ENCODE results near the gene C1QTNF9B. TPM values are rescaled to one million over a fixed set of nuclear protein-coding genes. Genes with fewer than 3 reads are reported as not detected.

The C1QTNF9B gene
- total and polyA plus RNA-seq, 2 of the 8 experiments (the other 6 are each of a cell fraction or from before 2014, with no cell fraction given), result 0.11 TPM; not detected in 1

GRCh38 chr13:23941211-23941610 lies 43.9 kb upstream of the C1QTNF9B start:
- Histone ChIP-seq H3K79me2 (ENCODE audit: control insufficient read depth in 1 of 2, insufficient read depth in 2 of 2, low read length in 2 of 2) (no peaks in the 10 kb centered on the region), H4K5ac (ENCODE audit: insufficient read length, low read depth, low read length) (no peak overlapping the region), H2AK5ac (ENCODE audit: low read depth, low read length) (no peak overlapping the region), H3K9ac (replicated peaks in 1 of 4; ENCODE audit: extremely low read depth in 1 of 4, low read depth in 3 of 4, low read length in 3 of 4) (no peak overlapping the region), H2BK20ac (ENCODE audit: low read length) (no peak overlapping the region), H3K27me3 (replicated peaks in 1 of 4; ENCODE audit: control insufficient read depth in 3 of 4, extremely low read depth in 1 of 4, insufficient read depth in 3 of 4, low read length in 3 of 4) (no peaks in the 10 kb centered on the region), H2BK15ac (ENCODE audit: low read length) (no peak overlapping the region), H3K23ac (ENCODE audit: insufficient read length) (no peak overlapping the region), H2BK120ac (replicated peaks; ENCODE audit: low read depth, low read length) (no peak overlapping the region), H4K20me1 (replicated peaks in 1 of 2; ENCODE audit: control insufficient read depth in 1 of 2, insufficient read depth in 2 of 2, low read length in 2 of 2) (no peaks in the 10 kb centered on the region), H4K91ac (replicated peaks; ENCODE audit: insufficient read length, low read length) (no peak overlapping the region), H2BK5ac (ENCODE audit: low read depth, low read length) (no peak overlapping the region), H3K23me2 (ENCODE audit: low read depth, low read length) (peaks cover 3% of the 10 kb centered on the region; the same call in 1 of the 2 replicates), H3K4me2 (ENCODE audit: insufficient read depth in 1 of 2, low read depth in 2 of 2, low read length in 2 of 2) (no peak overlapping the region), H4K8ac (ENCODE audit: extremely low read depth, insufficient read depth, low read length) (no peak overlapping the region), H2AFZ (ENCODE audit: low read length) (no peak overlapping the region), H3K18ac (ENCODE audit: extremely low read depth, low read length) (no peak overlapping the region), H3K36me3 (ENCODE audit: control insufficient read depth in 2 of 4, insufficient read depth in 4 of 4, low read length in 3 of 4) (no peaks in the 10 kb centered on the region), H3K4me1 (replicated peaks in 1 of 4; ENCODE audit: control insufficient read depth in 3 of 4, insufficient read depth in 4 of 4, low read length in 3 of 4) (no peaks in the 10 kb centered on the region), H3K14ac (ENCODE audit: insufficient read length) (no peak overlapping the region), H3K56ac (replicated peaks; ENCODE audit: insufficient read length, low read depth, low read length) (no peak overlapping the region), H3K4ac (replicated peaks; ENCODE audit: insufficient read length, low read depth, low read length) (no peak overlapping the region), H3K79me1 (ENCODE audit: low read depth, low read length) (no peaks in the 10 kb centered on the region), H3K27ac (ENCODE audit: low read depth, low read length) (no peak overlapping the region), H2BK12ac (ENCODE audit: low read depth, low read length) (no peak overlapping the region), H3K4me3 (ENCODE audit: extremely low read depth in 1 of 4, insufficient read depth in 2 of 4, low read depth in 3 of 4, low read length in 4 of 4) (no peak overlapping the region), H3K9me3 (ENCODE audit: insufficient read depth in 2 of 2, low read depth in 1 of 2, low read length in 1 of 2) (no peaks in the 10 kb centered on the region; a peak in 1 of 4 replicates)
- WGBS, 2 experiments (ENCODE audit: extremely low coverage in 1 of 2, insufficient coverage in 1 of 2, insufficient read length in 1 of 2, insufficient replicate concordance in 2 of 2, low coverage in 1 of 2, low lambda C conversion rate in 2 of 2, missing lambda C conversion rate in 1 of 2), result 84% methylated on average over 3 of the region's 3 CpGs; no CpG with 5 or more reads in 1 of the 2 experiments
- no peak for FAIRE-seq
- no peak for DNase-seq (ENCODE audit: low read depth in 1 of 2, low spot score in 2 of 2)
- POLR2A ChIA-PET (ENCODE audit: partially characterized antibody), result no interaction called here
- CTCF ChIA-PET (ENCODE audit: partially characterized antibody), result interaction anchor here (0.6 to 1.8 kb wide), 4 partner anchors 11 to 43 kb away, joined by 3 to 5 read pairs (median 4); no protein-coding TSS in a partner anchor
- TF ChIP-seq EZH2 (IDR thresholded peaks at IDR 0.05; ENCODE audit: low read depth, low read length, severe bottlenecking), result no peak
- TF ChIP-seq TAF7 (optimal IDR thresholded peaks at IDR 0.05; ENCODE audit: borderline replicate concordance, low read depth, low read length), result no peak
- no peak for TF ChIP-seq GTF2F1 (IDR thresholded peaks at IDR 0.05; ENCODE audit: borderline replicate concordance, low read depth, low read length)
- TF ChIP-seq CHD2 (IDR thresholded peaks at IDR 0.05; ENCODE audit: low read length), result no peak
- TF ChIP-seq SIRT6 (IDR thresholded peaks at IDR 0.05; ENCODE audit: low read length), result no peak
- no peak for TF ChIP-seq POLR2AphosphoS5 (IDR thresholded peaks at IDR 0.05; ENCODE audit: low read depth, low read length)
- TF ChIP-seq TAF1 (IDR thresholded peaks at IDR 0.05; ENCODE audit: low read depth, low read length), result no peak
- no peak for TF ChIP-seq POU5F1 (IDR thresholded peaks at IDR 0.05; ENCODE audit: low read depth, low read length)
- TF ChIP-seq CTCF (IDR thresholded peaks at IDR 0.05; ENCODE audit: control extremely low read depth in 1 of 3, insufficient read depth in 1 of 3, low read depth in 1 of 3, low read length in 3 of 3), result no peak
- TF ChIP-seq CTBP2 (IDR thresholded peaks at IDR 0.05; ENCODE audit: borderline replicate concordance, insufficient read depth, insufficient read length, low read length), result no peak
- TF ChIP-seq CEBPB (IDR thresholded peaks at IDR 0.05; ENCODE audit: low read depth, low read length), result no peak
- TF ChIP-seq ZNF274 (IDR thresholded peaks at IDR 0.05; ENCODE audit: borderline replicate concordance, extremely low read depth, low read length), result no peak
- no peak for TF ChIP-seq HDAC6 (IDR thresholded peaks at IDR 0.05; ENCODE audit: low read depth, low read length)
